Measurements from ENCODE around the gene C7.

- TF ChIP-seq CTCF (IDR thresholded peaks at IDR 0.05) (no peak), POLR2A (IDR thresholded peaks at IDR 0.05) (no peak)
Measured at GRCh38 chr5:40906351-40906751, 2.9 kb upstream of the C7 start.

Data from right lobe of liver (tissue), 4 donors.